Neutrophil (primary cell): ENCODE measurements around the gene GCK.

Experiments used
- H3K27ac ChIP-seq: fragments of 200-600 bp; sonication (generic); 2 replicates; pipeline ENCODE4 v1.5.1; 2016; ENCODE audit warnings: mild to moderate bottlenecking, moderate library complexity
- H3K27me3 ChIP-seq: fragments of 200-600 bp; sonication (generic); 2 replicates; pipeline ENCODE4 v1.6.0; 2016; ENCODE audit warnings: mild to moderate bottlenecking
- H3K36me3 ChIP-seq: fragments of 200-600 bp; sonication (generic); 2 replicates; pipeline ENCODE4 v1.5.1; 2017
- H3K4me1 ChIP-seq, 2 experiments: fragments of 200-600 bp in 1 of 2; sonication (generic) in 1 of 2; 1 replicate in 1 of 2; 2 replicates in 1 of 2; pipeline versions ENCODE4 v1.5.1 to v1.6.1; 2013 to 2016; ENCODE audit warnings: low read depth in 1 of 2, low read length in 1 of 2, mild to moderate bottlenecking in 1 of 2, moderate library complexity in 1 of 2; ENCODE audit not compliant: control insufficient read depth in 1 of 2, insufficient read depth in 1 of 2
- H3K4me3 ChIP-seq, 2 experiments: fragments of 200-600 bp in 1 of 2; sonication (generic) in 1 of 2; 1 replicate in 1 of 2; 2 replicates in 1 of 2; pipeline ENCODE4 v1.5.1; 2013 to 2016; ENCODE audit warnings: low read depth in 1 of 2, low read length in 1 of 2, mild to moderate bottlenecking in 1 of 2, moderate library complexity in 1 of 2
- H3K9me3 ChIP-seq: fragments of 200-600 bp; sonication (generic); 2 replicates; pipeline ENCODE4 v1.5.1; 2016
- TF ChIP-seq, protein P1 (sequence below): fragments of 200-600 bp; sonication (generic); IDR thresholded peaks from 2 replicates; pipeline ENCODE4 v1.5.1; 2016; ENCODE audit warnings: antibody characterized with exemption

GCK gene

DNA sequence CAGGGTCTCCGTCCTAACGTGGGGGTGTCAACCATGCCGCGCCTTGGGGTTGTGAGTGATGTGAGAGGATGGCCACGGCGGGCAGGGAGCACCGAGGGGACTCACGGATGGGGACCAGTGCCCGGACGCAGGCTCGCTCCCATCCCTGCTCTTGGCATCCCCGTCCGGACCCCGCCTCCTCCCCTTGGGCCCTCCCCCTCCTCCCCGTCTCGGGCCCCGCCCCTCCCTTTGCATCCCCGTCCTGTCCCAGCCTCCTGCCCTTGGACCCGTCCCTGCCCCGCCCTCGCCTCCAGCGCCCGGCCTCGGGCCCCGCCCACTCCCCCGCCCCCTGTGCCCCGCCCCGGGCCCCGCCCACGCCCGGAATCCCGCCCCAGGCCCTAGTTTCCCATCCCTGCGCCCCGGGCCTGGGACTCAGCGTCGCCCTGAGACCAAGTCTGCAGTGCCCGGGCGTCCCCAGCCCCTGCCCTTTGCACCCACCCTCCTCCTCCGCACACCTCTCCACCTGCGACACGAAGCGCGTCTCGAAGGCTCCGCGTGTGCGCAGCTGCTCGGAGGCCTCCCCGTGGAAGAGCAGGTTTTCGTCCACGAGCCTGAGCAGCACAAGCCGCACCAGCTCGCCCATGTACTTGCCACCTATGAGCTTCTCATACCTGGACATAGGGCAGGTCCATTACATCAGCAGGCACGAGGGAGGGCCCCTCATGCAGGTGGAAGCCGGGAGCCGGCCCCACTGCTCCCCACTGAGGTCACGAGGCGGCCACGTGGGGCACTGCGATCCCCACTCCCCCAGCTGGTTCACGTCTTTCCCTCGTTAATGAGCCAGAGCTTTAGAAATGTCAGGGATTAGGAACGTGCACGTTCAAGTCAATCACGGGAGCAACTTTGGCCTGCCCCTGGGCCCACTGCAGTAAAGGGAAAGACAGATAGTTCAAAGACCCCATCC, 43.0 kb downstream of the GCK start:
- Histone ChIP-seq H3K4me3 (peak overlapping the region in 1 of 2 experiments; percentile 14), H3K36me3 (no peaks in the 10 kb centered on the region), H3K27me3 (peaks cover 74% of the 10 kb centered on the region), H3K9me3 (no peaks in the 10 kb centered on the region), H3K27ac (no peak overlapping the region), H3K4me1 (peaks cover 3 to 10% of the 10 kb centered on the region in 2 experiments)
- TF ChIP-seq, protein P1, sequence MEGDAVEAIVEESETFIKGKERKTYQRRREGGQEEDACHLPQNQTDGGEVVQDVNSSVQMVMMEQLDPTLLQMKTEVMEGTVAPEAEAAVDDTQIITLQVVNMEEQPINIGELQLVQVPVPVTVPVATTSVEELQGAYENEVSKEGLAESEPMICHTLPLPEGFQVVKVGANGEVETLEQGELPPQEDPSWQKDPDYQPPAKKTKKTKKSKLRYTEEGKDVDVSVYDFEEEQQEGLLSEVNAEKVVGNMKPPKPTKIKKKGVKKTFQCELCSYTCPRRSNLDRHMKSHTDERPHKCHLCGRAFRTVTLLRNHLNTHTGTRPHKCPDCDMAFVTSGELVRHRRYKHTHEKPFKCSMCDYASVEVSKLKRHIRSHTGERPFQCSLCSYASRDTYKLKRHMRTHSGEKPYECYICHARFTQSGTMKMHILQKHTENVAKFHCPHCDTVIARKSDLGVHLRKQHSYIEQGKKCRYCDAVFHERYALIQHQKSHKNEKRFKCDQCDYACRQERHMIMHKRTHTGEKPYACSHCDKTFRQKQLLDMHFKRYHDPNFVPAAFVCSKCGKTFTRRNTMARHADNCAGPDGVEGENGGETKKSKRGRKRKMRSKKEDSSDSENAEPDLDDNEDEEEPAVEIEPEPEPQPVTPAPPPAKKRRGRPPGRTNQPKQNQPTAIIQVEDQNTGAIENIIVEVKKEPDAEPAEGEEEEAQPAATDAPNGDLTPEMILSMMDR, result no peak

DNA sequence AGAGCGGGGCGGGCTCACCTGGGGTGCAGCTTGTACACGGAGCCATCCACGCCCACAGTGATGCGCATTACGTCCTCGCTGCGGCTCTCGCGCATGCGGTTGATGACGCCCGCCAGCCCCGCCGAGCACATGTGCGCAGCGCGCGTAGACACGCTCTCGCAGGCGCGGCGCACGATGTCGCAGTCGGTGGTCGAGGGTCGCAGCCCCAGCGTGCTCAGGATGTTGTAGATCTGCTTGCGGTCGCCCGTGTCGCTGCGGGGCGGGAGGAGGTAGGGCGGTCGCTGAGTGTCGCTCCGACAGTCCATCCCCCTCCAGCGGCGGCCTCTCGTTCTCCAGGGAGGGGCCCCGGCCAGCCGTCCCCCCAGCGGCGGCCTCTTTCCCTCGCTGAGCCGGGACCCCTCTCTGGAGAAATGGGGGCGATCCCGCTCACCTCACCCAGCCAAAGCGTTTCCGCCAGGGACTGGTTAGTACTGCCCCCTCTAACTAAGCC, 43.7 kb downstream of the GCK start:
- H3K27me3 ChIP-seq, result peaks cover 75% of the 10 kb centered on the region
- TF ChIP-seq, protein P1, result no peak

DNA sequence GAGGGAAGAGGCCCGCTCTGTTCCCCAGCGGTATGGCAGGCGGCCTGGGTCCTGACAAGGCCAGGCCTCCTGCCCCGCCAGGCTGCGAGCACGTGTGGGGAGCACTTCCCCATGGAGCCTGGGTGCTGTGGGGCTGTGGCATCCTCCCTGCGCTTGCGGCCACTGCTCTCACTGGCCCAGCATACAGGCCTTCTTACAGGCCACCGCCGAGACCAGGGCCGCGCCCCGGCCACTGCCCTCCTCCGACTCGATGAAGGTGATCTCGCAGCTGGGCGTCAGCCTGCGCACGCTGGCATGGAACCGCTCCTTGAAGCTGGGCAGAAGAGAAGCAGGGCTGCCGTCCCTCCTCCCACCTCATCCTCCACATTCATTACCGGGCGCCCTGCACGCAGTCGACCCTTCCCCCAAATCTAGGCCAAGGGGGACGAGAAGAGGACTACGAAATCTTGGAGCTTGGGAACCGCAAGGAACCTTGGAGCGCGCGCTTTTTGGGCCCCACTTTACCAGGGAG, 44.2 kb downstream of the GCK start:
- TF ChIP-seq, protein P1, result no peak
- Histone ChIP-seq H3K27ac (no peak overlapping the region), H3K4me1 (peaks cover 3 to 10% of the 10 kb centered on the region in 2 experiments), H3K27me3 (peaks cover 75% of the 10 kb centered on the region), H3K36me3 (no peaks in the 10 kb centered on the region), H3K9me3 (no peaks in the 10 kb centered on the region), H3K4me3 (no peak overlapping the region)

More for the DNA sequence above, 43.7 kb downstream of the GCK start:
- Histone ChIP-seq H3K4me1 (peaks cover 3 to 10% of the 10 kb centered on the region in 2 experiments), H3K4me3 (peak overlapping the region in 1 of 2 experiments; percentile 14), H3K27ac (no peak overlapping the region), H3K9me3 (no peaks in the 10 kb centered on the region), H3K36me3 (no peaks in the 10 kb centered on the region)

DNA sequence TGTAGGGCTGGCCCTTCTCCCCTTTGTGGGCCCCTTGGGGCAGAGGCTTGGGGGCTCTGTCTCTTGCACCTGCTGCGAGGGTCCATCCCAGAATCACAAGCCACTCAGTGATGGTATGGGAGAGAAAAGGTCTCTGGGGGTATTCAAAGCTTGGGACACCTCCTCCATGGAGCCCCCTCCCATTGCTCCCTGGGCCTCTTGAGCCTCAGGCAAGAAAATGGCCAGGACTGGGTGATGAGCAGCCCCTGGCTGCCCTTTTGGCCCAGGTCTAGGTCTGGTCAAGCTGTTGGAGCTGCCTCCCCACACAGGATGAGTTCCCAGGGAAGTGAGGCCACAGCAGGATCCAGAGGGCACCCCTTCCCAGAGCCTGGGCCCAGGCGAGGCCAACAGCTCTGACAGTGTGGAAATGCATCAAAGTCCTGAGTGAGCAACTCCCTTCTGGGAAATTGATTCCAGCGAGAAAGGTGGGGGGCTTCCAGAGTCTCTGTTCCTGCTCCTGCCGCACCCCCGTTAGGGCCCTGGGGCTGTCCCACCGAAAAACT, 44.7 kb downstream of the GCK start:
- Histone ChIP-seq H3K36me3 (no peaks in the 10 kb centered on the region), H3K27ac (no peak overlapping the region), H3K27me3 (peaks cover 75% of the 10 kb centered on the region), H3K4me1 (peaks cover 3 to 10% of the 10 kb centered on the region in 2 experiments), H3K9me3 (no peaks in the 10 kb centered on the region), H3K4me3 (no peak overlapping the region)
- TF ChIP-seq, protein P1, result no peak

DNA sequence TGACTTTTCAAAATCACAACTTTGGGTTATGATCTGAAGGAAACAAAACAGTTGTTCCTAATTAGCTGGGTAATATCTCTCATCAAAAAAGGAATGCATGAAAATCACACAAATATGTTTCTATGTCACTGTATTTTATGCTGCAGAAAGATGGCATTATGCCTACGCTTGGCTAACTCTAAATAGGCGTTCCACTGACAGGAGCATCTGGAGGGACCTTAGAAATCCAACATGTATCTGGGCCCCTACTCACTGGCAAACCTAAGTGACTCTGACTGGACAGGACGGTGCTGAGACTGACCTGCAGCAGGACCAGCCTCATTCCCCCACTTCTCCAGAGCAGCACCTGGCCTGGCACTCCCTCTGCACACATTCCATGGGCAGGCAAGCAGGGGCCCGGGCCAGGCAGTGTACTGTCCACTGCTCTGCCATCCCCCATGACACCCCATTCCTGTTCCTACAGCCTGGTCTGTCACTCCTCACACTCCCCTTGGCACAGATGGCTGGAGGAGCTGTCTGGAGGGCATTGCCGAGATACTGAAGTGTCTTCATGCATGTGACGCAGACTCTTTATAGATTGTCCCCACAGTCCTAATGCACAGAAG, 45.5 kb downstream of the GCK start:
- no peaks in the 10 kb centered on the region for H3K9me3 ChIP-seq
- H3K36me3 ChIP-seq, result no peaks in the 10 kb centered on the region
- H3K27ac ChIP-seq, result no peak overlapping the region
- H3K4me1 ChIP-seq, result peaks cover 3 to 10% of the 10 kb centered on the region in 2 experiments
- H3K27me3 ChIP-seq, result peaks cover 73% of the 10 kb centered on the region
- TF ChIP-seq, protein P1, result no peak
- H3K4me3 ChIP-seq, result no peak overlapping the region
